ENCODE data around the gene POLR3E. TPM values are rescaled to one million over a fixed set of nuclear protein-coding genes. Genes with fewer than 3 reads are reported as not detected.
"Not testable (repeated sequence)": the region's sequence is repeated elsewhere in the genome, so short reads cannot be mapped to it uniquely, and the experiment has no call there.

Gene POLR3E
- total RNA-seq, 2 experiments from 2014 or later: 70.9 to 87.4 TPM

DNA sequence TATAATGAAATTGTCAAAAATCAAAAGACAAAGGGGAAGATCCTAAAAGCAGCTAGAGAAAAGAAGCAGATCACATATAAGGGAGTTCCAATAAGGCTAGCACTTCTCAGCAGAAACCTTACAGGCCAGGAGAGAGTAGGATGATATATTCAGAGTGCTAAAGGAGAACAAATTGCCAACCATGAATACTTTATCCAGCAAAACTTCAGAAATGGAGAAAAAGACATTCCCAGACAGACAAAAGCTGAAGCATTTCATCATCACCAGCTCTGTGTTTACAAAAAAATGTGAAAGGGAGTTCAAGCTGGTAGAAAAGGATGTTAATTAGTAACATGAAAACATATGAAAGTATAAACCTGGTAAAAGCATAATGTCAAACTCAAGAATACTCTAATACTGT is 39.8 kb downstream of the POLR3E start:
- intact Hi-C loops (cut with DNase I, micrococcal nuclease): loop anchor here in 1 of 2 experiments (5.0 kb wide), 1 partner anchor 35 kb away; the partner anchor contains the start of gene CDR2
- no peaks in the 10 kb centered on the region for H3K27me3 Mint-ChIP-seq
- H3K4me1 Mint-ChIP-seq: peaks cover 20% of the 10 kb centered on the region
- ATAC-seq (no peak), DNase-seq (no peak)
- peaks cover 34% of the 10 kb centered on the region for H3K9me3 Mint-ChIP-seq (ENCODE audit: low read depth)
- no peak overlapping the region for H3K4me3 Mint-ChIP-seq
- ChIA-PET POLR2A (no interaction called here), CTCF (interaction anchor here (1.2 to 1.4 kb wide), 3 partner anchors 17 to 21 kb away, joined by 3 to 5 read pairs (median 4); no protein-coding TSS in a partner anchor)
- H3K27ac Mint-ChIP-seq: no peak overlapping the region
- peaks cover 81% of the 10 kb centered on the region for H3K36me3 Mint-ChIP-seq (ENCODE audit: low read depth)

DNA sequence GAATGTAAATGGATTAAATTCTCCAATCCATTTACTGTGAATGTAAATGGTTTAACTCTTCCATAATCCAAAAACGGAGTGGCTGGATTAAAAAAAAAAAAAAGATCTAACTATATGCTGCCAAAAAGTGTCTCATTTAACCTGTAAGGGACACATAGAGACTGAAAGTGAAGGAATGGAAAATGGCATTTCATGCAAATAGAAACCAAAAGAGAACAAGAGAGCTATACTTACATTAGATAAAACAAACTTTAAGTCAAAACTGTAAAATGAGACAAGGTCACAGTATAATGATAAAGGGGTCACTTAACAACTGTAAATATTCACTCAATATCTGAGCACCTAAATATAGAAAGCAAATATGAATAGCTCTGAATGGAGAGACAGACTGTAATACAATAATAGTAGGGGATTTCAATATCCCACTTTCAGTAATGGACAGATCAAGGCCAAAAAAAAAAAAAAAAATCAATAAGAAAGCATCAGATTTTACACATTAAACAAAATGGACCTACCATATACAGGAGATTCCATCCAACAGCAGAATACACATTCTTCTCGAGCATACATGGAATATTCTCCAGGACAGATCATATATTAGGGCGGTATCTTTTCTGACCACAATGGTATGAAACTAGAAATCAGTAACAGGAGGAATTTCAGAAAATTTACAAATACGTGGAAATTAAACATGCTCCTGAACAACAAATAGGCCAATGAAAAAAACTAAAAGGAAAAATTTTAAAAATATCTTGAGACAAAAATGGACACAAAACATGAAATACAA is 40.8 kb downstream of the POLR3E start:
- intact Hi-C loops (cut with DNase I, micrococcal nuclease): loop anchor here in 1 of 2 experiments (5.0 kb wide), 1 partner anchor 34 kb away; the partner anchor contains the start of gene CDR2
- peaks cover 30% of the 10 kb centered on the region for H3K4me1 Mint-ChIP-seq
- no peak for DNase-seq
- no peaks in the 10 kb centered on the region for H3K27me3 Mint-ChIP-seq
- peaks cover 77% of the 10 kb centered on the region for H3K36me3 Mint-ChIP-seq (ENCODE audit: low read depth)
- peak; percentile 68 for ATAC-seq
- CTCF ChIA-PET: interaction anchor here (0.7 to 1.4 kb wide), 3 partner anchors 16 to 69 kb away, joined by 3 to 4 read pairs (median 4); no protein-coding TSS in a partner anchor
- H3K4me3 Mint-ChIP-seq: no peak overlapping the region
- H3K27ac Mint-ChIP-seq: peak overlapping the region; percentile 47
- peaks cover 34% of the 10 kb centered on the region for H3K9me3 Mint-ChIP-seq (ENCODE audit: low read depth)
- POLR2A ChIA-PET: no interaction called here

DNA sequence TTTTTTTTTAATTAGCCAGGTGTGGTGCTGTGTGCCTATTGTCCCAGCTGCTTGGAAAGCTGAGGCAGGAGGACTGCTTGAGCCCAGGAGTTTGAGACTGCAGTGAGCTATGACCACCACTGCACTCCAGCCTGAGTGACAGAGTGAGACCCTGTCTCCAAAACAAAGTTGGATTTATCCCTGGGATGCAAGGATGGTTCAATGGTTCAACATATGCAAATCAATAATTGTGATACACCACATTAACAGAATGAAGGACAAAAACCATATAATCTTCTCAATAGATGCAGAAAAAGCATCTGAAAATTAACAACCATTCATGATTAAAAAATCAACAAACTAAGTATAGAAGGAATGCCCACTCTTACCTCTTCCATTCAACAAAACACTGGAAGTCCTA is 43.7 kb downstream of the POLR3E start:
- H3K9me3 Mint-ChIP-seq (ENCODE audit: low read depth): peaks cover 24% of the 10 kb centered on the region
- ChIA-PET POLR2A (no interaction called here), CTCF (interaction anchor here (2.8 kb wide), 1 partner anchor 13 kb away, joined by 9 read pairs; no protein-coding TSS in a partner anchor)
- ATAC-seq (no peak), DNase-seq (no peak)
- intact Hi-C loops (cut with DNase I, micrococcal nuclease): no loop called here
- H3K36me3 Mint-ChIP-seq (ENCODE audit: low read depth): peaks cover 62% of the 10 kb centered on the region
- no peak overlapping the region for H3K27ac Mint-ChIP-seq
- H3K27me3 Mint-ChIP-seq: no peaks in the 10 kb centered on the region
- no peak overlapping the region for H3K4me3 Mint-ChIP-seq
- H3K4me1 Mint-ChIP-seq: peaks cover 33% of the 10 kb centered on the region

DNA sequence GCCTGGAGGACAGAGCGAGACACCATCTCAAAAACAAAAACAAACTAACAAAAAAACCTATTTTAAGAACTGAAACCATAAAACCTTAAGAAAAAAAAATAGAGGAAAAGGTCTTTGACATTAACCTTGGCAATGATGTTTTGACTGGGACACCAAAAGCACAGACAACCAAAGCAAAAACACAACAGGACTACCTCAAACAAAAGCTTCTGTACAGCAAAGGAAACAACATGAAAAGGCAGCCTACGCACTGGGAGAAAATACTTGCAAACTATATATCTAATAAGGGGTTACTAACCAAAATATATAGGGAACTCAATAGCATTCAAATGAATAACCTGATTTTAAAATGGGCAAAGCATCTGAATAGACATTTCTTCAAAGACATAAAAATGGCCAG is 44.9 kb downstream of the POLR3E start:
- Mint-ChIP-seq H3K27ac (peak overlapping the region; percentile 27), H3K27me3 (no peaks in the 10 kb centered on the region), H3K4me3 (no peak overlapping the region), H3K9me3 (ENCODE audit: low read depth) (peaks cover 13% of the 10 kb centered on the region), H3K36me3 (ENCODE audit: low read depth) (peaks cover 58% of the 10 kb centered on the region), H3K4me1 (peaks cover 36% of the 10 kb centered on the region)
- ChIA-PET POLR2A (no interaction called here), CTCF (interaction anchor here (0.6 to 1.4 kb wide), 2 partner anchors 21 to 147 kb away, joined by 3 read pairs; no protein-coding TSS in a partner anchor)
- ATAC-seq: no peak
- intact Hi-C loops (cut with DNase I, micrococcal nuclease): no loop called here
- DNase-seq: no peak

GRCh38 chr16:22346483-22346882 is 49.3 kb downstream of the POLR3E start:
- intact Hi-C loops (cut with DNase I, micrococcal nuclease): no loop called here
- POLR2A ChIA-PET: interaction anchor here (0.7 kb wide), 1 partner anchor 27 kb away, joined by 4 read pairs; no protein-coding TSS in a partner anchor
- Mint-ChIP-seq H3K36me3 (ENCODE audit: low read depth) (peaks cover 58% of the 10 kb centered on the region), H3K4me3 (no peak overlapping the region), H3K27me3 (no peaks in the 10 kb centered on the region), H3K27ac (peak overlapping the region; percentile 51), H3K9me3 (ENCODE audit: low read depth) (no peaks in the 10 kb centered on the region), H3K4me1 (peaks cover 28% of the 10 kb centered on the region)
- CTCF ChIA-PET: interaction anchor here (1.7 kb wide), 1 partner anchor 12 kb away, joined by 6 read pairs; no protein-coding TSS in a partner anchor
- DNase-seq (no peak), ATAC-seq (no peak)

DNA sequence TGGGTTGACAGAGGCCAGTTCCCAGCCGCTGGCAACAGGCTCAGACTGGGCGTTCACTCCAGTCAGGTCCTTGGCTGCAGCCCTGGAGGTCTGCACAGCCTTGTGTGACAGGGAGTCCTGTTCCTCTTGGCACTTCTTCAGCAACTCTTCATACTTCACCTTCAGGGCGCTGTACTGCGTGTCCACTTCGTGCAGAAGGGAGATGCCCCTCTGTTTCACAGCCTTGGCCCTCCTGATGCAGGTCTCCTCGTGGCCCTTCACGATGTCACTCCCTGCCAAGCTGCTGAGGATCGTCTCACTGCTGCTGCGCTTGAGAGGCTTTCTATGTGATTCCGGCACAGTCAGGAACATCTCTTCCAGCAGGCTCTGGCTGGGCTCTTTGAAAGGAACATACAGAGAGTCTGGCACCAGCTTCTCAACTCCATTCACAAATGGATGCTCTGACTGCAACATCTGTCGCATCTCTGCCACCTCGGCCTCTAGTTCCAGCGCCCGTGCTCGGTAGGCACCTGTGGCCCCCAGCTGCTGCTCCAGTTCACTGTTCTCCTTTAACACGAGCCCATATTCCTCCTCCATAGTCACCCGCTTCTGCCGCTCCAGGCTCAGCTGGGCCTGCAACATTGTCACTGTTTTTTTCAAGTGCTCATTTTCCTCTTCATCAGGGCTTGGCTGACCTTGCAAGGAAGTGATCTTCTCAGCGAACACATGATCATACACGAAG is 50.1 kb downstream of the POLR3E start:
- Mint-ChIP-seq H3K27ac (peak overlapping the region; percentile 52), H3K36me3 (ENCODE audit: low read depth) (peaks cover 63% of the 10 kb centered on the region), H3K4me3 (no peak overlapping the region), H3K27me3 (no peaks in the 10 kb centered on the region), H3K9me3 (ENCODE audit: low read depth) (no peaks in the 10 kb centered on the region), H3K4me1 (peaks cover 28% of the 10 kb centered on the region)
- no peak for ATAC-seq
- DNase-seq: no peak
- ChIA-PET CTCF (interaction anchor here (1.1 kb wide), 1 partner anchor 11 kb away, joined by 5 read pairs; no protein-coding TSS in a partner anchor), POLR2A (interaction anchor here (0.7 kb wide), 1 partner anchor 155 kb away, joined by 11 read pairs; no protein-coding TSS in a partner anchor)
- intact Hi-C loops (cut with DNase I, micrococcal nuclease): no loop called here

GRCh38 chr16:22348291-22348690 is 51.1 kb downstream of the POLR3E start:
- peaks cover 30% of the 10 kb centered on the region for H3K4me1 Mint-ChIP-seq
- H3K36me3 Mint-ChIP-seq (ENCODE audit: low read depth): peaks cover 62% of the 10 kb centered on the region
- no peak overlapping the region for H3K4me3 Mint-ChIP-seq
- ChIA-PET CTCF (interaction anchor here (1.1 kb wide), 1 partner anchor 10 kb away, joined by 5 read pairs; no protein-coding TSS in a partner anchor), POLR2A (no interaction called here)
- H3K27me3 Mint-ChIP-seq: no peaks in the 10 kb centered on the region
- no peak overlapping the region for H3K27ac Mint-ChIP-seq
- no peaks in the 10 kb centered on the region for H3K9me3 Mint-ChIP-seq (ENCODE audit: low read depth)
- intact Hi-C loops (cut with DNase I, micrococcal nuclease): no loop called here
- ATAC-seq (no peak), DNase-seq (no peak)

DNA sequence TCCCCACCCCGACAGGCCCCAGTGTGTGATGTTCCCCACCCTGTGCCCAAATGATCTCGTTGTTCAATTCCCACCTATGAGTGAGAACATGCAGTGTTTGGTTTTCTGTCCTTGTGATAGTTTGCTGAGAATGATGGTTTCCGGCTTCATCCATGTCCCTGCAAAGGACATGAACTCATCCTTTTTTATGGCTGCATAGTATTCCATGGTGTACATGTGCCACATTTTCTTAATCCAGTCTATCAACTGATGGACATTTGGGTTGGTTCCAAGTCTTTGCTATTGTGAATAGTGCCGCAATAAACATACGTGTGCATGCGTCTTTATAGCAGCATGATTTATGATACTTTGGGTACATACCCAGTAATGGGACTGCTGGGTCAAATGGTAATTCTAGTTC is 53.8 kb downstream of the POLR3E start:
- H3K27me3 Mint-ChIP-seq; H3K27ac Mint-ChIP-seq; ATAC-seq; intact Hi-C loops (cut with DNase I, micrococcal nuclease); H3K4me3 Mint-ChIP-seq; H3K9me3 Mint-ChIP-seq (ENCODE audit: low read depth); DNase-seq; POLR2A ChIA-PET: not testable (repeated sequence)
- H3K4me1 Mint-ChIP-seq: peaks cover 52% of the 10 kb centered on the region
- H3K36me3 Mint-ChIP-seq (ENCODE audit: low read depth): peaks cover 57% of the 10 kb centered on the region
- CTCF ChIA-PET: interaction anchor here (0.8 to 1.3 kb wide), 2 partner anchors 22 to 78 kb away, joined by 3 read pairs; no protein-coding TSS in a partner anchor

- peaks cover 50% of the 10 kb centered on the region for H3K36me3 Mint-ChIP-seq (ENCODE audit: low read depth)
Observed at GRCh38 chr16:22352140-22352539, 54.9 kb downstream of the POLR3E start.

DNA sequence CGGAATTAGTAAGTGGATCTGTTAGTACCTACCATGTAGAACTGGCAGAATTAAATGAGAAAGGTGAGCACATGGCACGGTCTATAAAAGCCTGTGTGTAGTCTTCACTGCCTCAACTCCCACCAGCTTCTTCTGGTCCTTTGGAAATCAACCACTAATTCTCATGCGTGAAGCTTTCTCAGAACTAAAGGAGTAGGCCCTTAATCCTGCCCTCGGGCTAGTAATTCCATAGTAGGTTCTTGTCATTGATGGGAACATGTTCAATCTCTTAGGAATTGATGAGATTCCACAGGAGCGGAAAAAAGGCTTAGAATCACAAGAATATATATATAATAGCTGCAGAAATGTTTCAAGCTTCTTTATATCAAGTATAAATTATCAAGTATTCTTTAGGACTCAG is 55.5 kb downstream of the POLR3E start:
- Mint-ChIP-seq H3K27ac (peak overlapping the region; percentile 90), H3K27me3 (no peaks in the 10 kb centered on the region), H3K9me3 (ENCODE audit: low read depth) (peaks cover 2% of the 10 kb centered on the region), H3K36me3 (ENCODE audit: low read depth) (peaks cover 47% of the 10 kb centered on the region), H3K4me3 (no peak overlapping the region), H3K4me1 (peaks cover 57% of the 10 kb centered on the region)
- ChIA-PET CTCF (interaction anchor here (0.8 to 2.0 kb wide), 3 partner anchors 13 to 728 kb away, joined by 3 to 9 read pairs (median 7); no protein-coding TSS in a partner anchor), POLR2A (interaction anchor here (0.8 to 2.5 kb wide), 2 partner anchors 17 to 20 kb away, joined by 3 to 10 read pairs; no protein-coding TSS in a partner anchor)
- DNase-seq (no peak), ATAC-seq (no peak)
- intact Hi-C loops (cut with DNase I, micrococcal nuclease): loop anchor here (1.0 to 2.0 kb wide), 3 partner anchors 17 to 22 kb away; partner anchors contain the start of gene CDR2 (in 2 of the 2)

More at GRCh38 chr16:22352140-22352539, 54.9 kb downstream of the POLR3E start:
- Mint-ChIP-seq H3K4me3 (no peak overlapping the region), H3K27ac (peak overlapping the region; percentile 60), H3K9me3 (ENCODE audit: low read depth) (peaks cover 2% of the 10 kb centered on the region), H3K4me1 (peaks cover 51% of the 10 kb centered on the region), H3K27me3 (no peaks in the 10 kb centered on the region)
- ChIA-PET POLR2A (interaction anchor here (0.8 kb wide), 1 partner anchor 21 kb away, joined by 3 read pairs; no protein-coding TSS in a partner anchor), CTCF (no interaction called here)
- ATAC-seq (no peak), DNase-seq (no peak)
- intact Hi-C loops (cut with DNase I, micrococcal nuclease): loop anchor here in 1 of 2 experiments (2.0 kb wide), 1 partner anchor 23 kb away; the partner anchor contains the start of gene CDR2
